SH-SY5Y (cell line): ENCODE data around the gene TTC1.

ENCODE experiments used
- GATA2 ChIP-seq: IDR thresholded peaks from 2 replicates; pipeline ENCODE4 v1.6.1; 2011; ENCODE audit warnings: mild to moderate bottlenecking, low read depth, low read length
- GATA3 ChIP-seq: IDR thresholded peaks from 2 replicates; pipeline ENCODE4 v1.6.1; 2011; ENCODE audit warnings: low read depth, mild to moderate bottlenecking, low read length, moderate library complexity

Gene TTC1

GRCh38 chr5:160048131-160048530 lies 39.2 kb downstream of the TTC1 start:
- TF ChIP-seq GATA2 (no peak), GATA3 (no peak)

DNA sequence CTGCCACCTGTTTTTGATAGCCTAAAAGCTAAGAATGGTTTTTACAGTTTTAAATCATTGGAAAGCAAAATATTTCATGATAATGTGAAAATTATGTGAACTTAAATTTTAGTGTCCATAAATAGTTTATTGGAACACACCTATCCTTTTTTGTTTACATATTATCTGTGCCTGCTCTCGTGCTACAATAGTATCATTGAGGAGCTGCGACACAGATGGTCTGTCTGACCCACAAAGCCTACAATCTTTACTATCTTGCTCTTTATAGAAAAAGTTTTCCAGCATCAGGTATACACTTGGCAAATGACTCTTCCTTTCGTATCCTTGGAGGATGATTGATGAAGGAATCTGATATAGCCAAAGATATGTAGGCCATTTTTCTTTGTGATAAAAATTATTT lies 40.2 kb downstream of the TTC1 start:
- TF ChIP-seq GATA3 (no peak), GATA2 (no peak)

- TF ChIP-seq GATA2 (no peak), GATA3 (no peak)
Observed at GRCh38 chr5:160054047-160054446, 45.1 kb downstream of the TTC1 start.

GRCh38 chr5:160054831-160055230 lies 45.9 kb downstream of the TTC1 start:
- TF ChIP-seq GATA3: no peak

DNA sequence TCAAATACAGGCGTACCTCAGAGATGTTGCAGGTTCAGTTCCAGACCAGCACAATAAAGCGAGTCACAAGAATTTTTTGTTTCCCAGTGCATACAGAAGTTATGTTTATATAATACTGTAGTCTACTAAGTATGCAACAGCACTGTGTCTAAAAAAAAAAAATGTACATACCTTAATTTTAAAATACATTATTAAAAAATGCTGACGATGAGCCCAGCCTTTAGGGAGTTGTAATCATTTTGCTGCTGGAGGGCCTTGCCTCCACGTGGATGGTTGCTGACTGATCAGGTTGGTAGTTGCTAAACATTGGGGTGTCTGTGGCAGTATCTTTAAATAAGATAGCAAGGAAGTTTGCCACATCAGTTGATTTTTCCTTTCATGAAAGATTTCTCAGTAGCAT lies 48.3 kb downstream of the TTC1 start:
- no peak for TF ChIP-seq GATA3
- no peak for TF ChIP-seq GATA2

GRCh38 chr5:160060001-160060400 lies 51.1 kb downstream of the TTC1 start:
- TF ChIP-seq GATA2: no peak
- TF ChIP-seq GATA3: no peak

DNA sequence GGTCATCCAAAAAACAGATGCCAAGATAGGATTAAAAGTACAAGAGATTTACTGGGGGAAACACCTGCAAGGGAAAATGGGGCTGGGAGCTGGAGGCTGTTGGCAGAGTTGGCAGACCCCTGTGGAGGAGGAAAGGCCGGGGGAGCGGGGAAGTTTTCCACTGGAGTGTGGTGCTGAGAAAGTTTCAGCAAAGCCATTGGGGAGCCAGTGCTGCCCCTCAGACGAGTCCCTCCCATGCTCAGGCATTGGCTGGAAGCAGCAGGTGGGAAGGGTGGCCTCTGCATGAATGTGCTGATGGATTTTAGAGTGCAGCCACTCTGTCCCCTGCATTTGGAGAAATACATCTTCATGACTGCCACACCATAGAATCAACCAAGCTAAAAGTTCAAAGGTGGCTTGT lies 52.8 kb downstream of the TTC1 start:
- TF ChIP-seq GATA2: no peak
- no peak for TF ChIP-seq GATA3

DNA sequence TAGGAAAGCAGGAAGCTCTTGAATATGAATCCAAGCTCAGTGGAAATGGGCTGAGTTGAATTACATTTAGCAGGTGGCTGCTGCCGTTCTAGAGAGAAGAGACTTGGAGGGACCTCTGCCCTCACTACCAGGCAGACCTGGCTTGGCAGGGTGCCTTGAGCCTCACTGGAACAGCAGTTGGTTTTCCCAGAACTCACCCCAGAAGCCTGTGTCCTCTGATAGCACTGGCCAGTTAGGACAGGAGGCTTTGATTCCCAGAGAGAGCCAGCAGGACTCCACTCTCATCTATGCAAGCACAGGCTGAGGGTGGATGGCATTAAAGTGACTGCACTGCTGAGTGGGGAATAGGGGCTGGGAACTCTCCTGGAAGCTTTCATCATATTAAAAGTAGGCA lies 55.5 kb downstream of the TTC1 start:
- TF ChIP-seq GATA2 (no peak), GATA3 (no peak)

DNA sequence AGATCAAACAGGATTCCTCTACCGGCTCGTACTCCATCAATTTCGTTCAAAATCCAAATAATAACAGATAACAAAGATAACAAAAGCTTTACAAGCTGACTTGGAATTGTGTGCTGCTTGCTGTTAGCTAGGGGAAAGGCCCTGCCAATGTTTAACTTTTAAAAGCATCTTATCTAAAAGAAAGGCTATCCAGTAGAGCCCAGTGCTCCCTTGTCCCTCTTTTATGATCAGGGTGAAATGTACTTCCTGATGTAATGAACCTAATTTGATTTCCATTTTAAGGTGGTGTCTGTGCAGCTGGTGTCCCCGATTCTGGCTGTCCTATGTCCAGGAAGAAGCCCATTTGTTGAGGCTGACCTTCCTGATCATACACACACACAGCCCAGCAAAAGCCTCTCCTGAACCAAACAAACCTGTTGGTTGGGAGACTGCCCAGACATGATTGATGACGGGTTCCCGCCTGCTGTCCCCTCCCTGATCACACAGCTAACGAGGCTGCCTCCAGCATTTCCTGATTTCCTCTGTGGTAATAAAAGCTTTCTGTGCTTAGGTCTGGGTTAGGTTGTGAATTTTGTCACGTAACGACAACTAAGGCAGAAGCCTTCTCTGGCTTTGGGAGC lies 56.2 kb downstream of the TTC1 start:
- TF ChIP-seq GATA2 (no peak), GATA3 (no peak)

DNA sequence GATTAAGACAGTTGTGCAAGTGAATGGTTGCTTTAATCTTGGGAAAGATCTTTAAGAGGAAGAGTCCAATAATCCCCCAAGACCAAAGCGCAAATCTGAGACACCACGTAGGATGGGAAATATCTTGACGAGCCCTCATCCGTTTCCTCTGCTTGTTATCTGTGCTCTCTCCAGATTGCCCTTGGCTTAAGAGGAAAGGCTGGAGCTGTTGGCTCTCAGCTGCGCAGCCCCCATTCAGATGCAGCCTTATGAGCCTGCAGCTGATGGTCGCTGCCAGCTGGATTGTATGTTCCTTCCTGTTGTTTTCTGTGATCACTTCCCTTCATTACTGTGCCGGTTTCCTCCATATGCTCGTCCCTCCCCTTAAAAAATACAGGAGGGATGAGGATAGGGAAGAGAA lies 62.6 kb downstream of the TTC1 start:
- no peak for TF ChIP-seq GATA2
- no peak for TF ChIP-seq GATA3

DNA sequence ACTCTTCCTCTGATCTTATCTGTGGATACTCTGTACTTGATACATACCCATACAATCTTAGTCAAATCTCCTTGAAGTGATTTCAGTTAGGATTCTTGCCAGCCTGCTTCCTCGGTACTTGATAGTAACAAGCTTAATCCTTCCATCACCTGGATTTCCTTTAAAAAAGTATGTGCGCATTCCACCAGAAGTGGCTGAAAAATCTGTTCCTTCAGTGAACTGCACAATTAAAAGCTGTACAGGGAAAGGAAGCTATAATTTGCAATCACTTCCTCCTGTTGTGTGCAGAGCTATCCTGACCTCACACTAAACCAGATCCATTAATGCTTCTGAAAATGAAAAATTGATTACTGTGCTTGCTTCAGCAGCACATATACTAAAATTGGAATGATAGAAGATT lies 63.0 kb downstream of the TTC1 start:
- TF ChIP-seq GATA3: no peak
- TF ChIP-seq GATA2: no peak

DNA sequence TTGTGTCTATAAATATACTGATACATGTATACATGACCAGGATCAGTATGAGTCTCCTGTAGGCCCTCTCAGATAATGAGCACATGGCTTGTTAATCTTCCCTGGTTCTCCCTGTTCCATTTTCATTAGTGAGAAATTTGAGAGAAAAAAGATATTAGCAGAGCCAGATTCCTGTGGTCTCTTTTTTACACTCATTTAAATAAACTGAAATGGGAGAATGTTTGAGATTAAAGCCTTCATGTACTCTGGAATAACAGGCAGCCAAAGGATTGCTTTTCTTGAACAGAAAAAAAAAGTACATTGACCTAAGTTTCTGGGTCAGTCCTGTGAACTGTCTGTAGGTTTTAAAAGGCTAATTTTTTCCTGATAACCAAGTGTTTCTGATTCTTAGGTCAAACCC lies 66.1 kb downstream of the TTC1 start:
- TF ChIP-seq GATA2 (no peak), GATA3 (no peak)

DNA sequence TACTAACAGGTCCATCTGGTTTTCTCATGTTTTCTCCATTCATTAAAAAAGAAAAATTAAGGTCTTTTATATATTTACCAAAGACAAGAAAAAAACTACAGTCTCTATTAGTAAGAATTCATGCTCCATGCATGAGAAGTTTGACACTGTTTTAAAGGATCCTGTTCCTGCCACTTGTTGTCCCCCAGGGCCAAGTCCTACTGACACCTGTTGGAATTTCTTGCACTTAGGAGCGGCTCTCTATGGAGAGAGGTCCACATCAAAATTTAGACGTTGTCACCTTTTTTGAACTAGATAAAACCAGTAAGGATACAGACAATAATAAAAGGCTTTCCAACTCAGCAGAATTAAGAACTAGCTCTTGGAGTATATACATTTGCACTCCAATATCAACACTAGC lies 68.1 kb downstream of the TTC1 start:
- TF ChIP-seq GATA3: no peak
- TF ChIP-seq GATA2: no peak

- TF ChIP-seq GATA2 (no peak), GATA3 (no peak)
Observed at GRCh38 chr5:160079753-160080152, 70.8 kb downstream of the TTC1 start.

- TF ChIP-seq GATA3: no peak
- no peak for TF ChIP-seq GATA2
Observed at GRCh38 chr5:160081495-160081894, 72.6 kb downstream of the TTC1 start.

DNA sequence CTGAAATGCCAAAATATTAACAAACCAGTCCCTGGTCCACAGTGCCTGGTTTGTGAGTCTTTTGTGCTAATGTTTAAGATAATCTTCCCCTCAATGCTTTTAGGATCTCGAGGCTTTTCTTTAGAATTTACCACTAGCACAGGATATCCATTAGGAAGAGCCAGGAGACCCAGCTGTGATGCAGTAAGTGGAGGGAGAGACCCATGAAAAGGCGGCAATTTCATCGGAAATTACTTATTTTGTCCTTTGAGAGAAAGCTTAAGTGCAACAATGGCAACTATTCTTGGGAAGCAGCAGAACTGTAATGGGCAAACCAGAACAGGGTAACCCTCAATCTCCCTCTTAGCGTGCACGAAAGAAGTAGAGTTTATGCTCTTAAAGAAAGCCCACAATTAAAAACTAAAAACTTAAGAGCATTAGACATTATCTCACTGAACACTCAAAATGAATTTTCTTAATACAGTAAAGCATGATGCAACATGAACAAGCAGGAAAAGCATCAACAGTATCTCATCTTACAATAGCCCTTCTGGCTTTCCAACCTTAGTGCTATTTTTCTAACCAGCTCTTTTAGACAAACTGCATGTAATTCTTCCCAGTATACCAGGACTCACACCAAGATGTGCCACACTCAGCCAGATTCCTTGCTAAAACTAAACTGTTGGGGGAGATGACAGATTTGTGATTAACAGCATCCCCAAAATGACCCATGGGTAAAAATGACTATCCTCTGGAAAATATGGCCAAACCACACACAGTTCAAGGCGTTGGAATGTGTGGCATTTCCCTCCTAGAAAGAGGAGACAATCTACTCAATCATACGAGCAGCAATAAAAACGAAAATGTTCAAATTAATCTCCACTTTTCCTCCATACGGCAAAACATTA lies 73.9 kb downstream of the TTC1 start:
- TF ChIP-seq GATA3: no peak
- TF ChIP-seq GATA2: no peak
